ENCODE data around the gene IFNL3.

Gene IFNL3

DNA sequence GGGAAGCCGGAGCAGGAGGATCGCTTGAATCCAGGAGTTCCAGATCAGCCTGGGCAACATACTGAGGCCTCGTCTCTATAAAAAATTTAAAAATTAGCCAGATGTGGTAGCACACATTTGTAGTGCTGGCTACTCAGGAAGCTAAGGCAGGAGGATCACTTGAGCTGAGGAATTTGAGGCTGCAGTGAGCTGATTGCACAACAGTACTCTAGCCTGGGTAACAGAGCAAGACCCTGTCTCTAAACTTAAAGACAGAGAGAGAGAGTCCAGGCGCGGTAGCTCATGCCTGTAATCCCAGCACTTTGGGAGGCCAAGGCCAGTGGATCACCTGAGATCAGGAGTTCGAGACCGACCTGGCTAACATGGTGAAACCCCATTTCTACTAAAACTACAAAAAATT, 4.4 kb downstream of the IFNL3 start:
- no peak for DNase-seq (ENCODE audit: low read depth in 1 of 2, low spot score in 1 of 2)
- no peak for TF ChIP-seq CTCF (IDR thresholded peaks at IDR 0.05; ENCODE audit: insufficient read depth, low read length)
- no peak for TF ChIP-seq POLR2AphosphoS5 (IDR thresholded peaks at IDR 0.05; ENCODE audit: low read depth)
- TF ChIP-seq SPI1 (IDR thresholded peaks at IDR 0.05; ENCODE audit: borderline replicate concordance, low read depth): no peak
- TF ChIP-seq REST (IDR thresholded peaks at IDR 0.05; ENCODE audit: insufficient replicate concordance, low read depth): no peak
- TF ChIP-seq GABPA (IDR thresholded peaks at IDR 0.05; ENCODE audit: low read depth): no peak
- no peak overlapping the region for H3K27ac ChIP-seq (replicated peaks)
- H3K4me3 ChIP-seq (replicated peaks; ENCODE audit: insufficient read depth, low read length): no peak overlapping the region
- H3K27me3 ChIP-seq (ENCODE audit: insufficient read depth, poor library complexity, severe bottlenecking): no peaks in the 10 kb centered on the region

- H3K27me3 ChIP-seq (ENCODE audit: insufficient read depth, poor library complexity, severe bottlenecking): no peaks in the 10 kb centered on the region
- no peak overlapping the region for H3K27ac ChIP-seq (replicated peaks)
- H3K4me3 ChIP-seq (replicated peaks; ENCODE audit: insufficient read depth, low read length): no peak overlapping the region
- DNase-seq (ENCODE audit: low read depth in 1 of 2, low spot score in 1 of 2): no peak
- TF ChIP-seq POLR2AphosphoS5 (IDR thresholded peaks at IDR 0.05; ENCODE audit: low read depth) (no peak), SPI1 (IDR thresholded peaks at IDR 0.05; ENCODE audit: borderline replicate concordance, low read depth) (no peak), CTCF (IDR thresholded peaks at IDR 0.05; ENCODE audit: insufficient read depth, low read length) (no peak), REST (IDR thresholded peaks at IDR 0.05; ENCODE audit: insufficient replicate concordance, low read depth) (no peak), GABPA (IDR thresholded peaks at IDR 0.05; ENCODE audit: low read depth) (no peak)
These were observed 5.9 kb downstream of the IFNL3 start for GRCh38 chr19:39238944-39239343.

DNA sequence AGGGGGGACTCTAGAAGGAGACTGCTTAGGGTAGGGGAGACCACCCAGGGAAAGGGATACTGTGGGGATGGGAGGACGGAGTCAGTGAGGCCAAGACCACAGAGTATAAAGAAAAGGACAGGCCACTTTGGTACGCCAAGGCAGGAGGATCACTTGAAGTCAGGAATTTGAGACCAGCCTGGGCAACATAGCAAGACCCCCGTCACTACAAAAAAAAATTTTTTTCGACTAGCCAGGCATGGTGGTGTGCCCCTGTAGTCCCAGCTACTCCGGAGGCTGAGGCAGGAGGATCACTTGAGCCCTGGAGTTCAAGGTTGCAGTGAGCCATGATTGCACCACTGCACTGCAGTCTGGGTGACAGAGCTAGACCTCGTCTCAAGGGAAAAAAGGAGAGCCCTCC, 6.6 kb downstream of the IFNL3 start:
- no peaks in the 10 kb centered on the region for H3K27me3 ChIP-seq (ENCODE audit: insufficient read depth, poor library complexity, severe bottlenecking)
- no peak for DNase-seq (ENCODE audit: low read depth in 1 of 2, low spot score in 1 of 2)
- TF ChIP-seq POLR2AphosphoS5 (IDR thresholded peaks at IDR 0.05; ENCODE audit: low read depth) (no peak), REST (IDR thresholded peaks at IDR 0.05; ENCODE audit: insufficient replicate concordance, low read depth) (no peak), SPI1 (IDR thresholded peaks at IDR 0.05; ENCODE audit: borderline replicate concordance, low read depth) (no peak), GABPA (IDR thresholded peaks at IDR 0.05; ENCODE audit: low read depth) (no peak), CTCF (IDR thresholded peaks at IDR 0.05; ENCODE audit: insufficient read depth, low read length) (no peak)
- H3K4me3 ChIP-seq (replicated peaks; ENCODE audit: insufficient read depth, low read length): no peak overlapping the region
- no peak overlapping the region for H3K27ac ChIP-seq (replicated peaks)

All from HL-60 (cell line).